IMR-90 (cell line): ENCODE results near the gene ACBD3. TPM values are rescaled to one million over a fixed set of nuclear protein-coding genes. Genes with fewer than 3 reads are reported as not detected.

ENCODE experiments used
- ATAC-seq: fragments of 200-7000 bp; cut with Tn5 transposase; 2 replicates; pipeline ENCODE4 v1.9.1; 2020; ENCODE audit warnings: low read depth, mild to moderate bottlenecking, moderate library complexity
- BruUV-seq: library from RNA; stranded (reverse); fragments of 400-500 nt; replicated peaks from 2 replicates; lab custom pipeline; 2021; lab: Mats Ljungman, UMichigan
- CTCF ChIA-PET: fragments of 300-600 bp; formaldehyde crosslinking; extraction: SDS; loops from one replicate; lab custom pipeline; 2021; ENCODE audit warnings: antibody characterized with exemption; lab: Yijun Ruan, JAX
- POLR2A ChIA-PET: fragments of 300-600 bp; sonication (Branson Sonifier 250); formaldehyde crosslinking; loops from one replicate; lab custom pipeline; 2022; ENCODE audit warnings: antibody characterized with exemption; ENCODE audit not compliant: unreplicated experiment; lab: Charles Lee
- DNase-seq: peaks from one replicate; pipeline ENCODE4 v3.0.0; 2013
- H2AFZ ChIP-seq: replicated peaks from 2 replicates; pipeline ENCODE3; 2013; ENCODE audit warnings: low read length, mild to moderate bottlenecking; ENCODE audit not compliant: poor library complexity
- H2AK5ac ChIP-seq: 2 replicates; pipeline ENCODE4 v1.6.1; 2013; ENCODE audit warnings: low read depth, low read length, inconsistent platforms
- H2AK9ac ChIP-seq: replicated peaks from 2 replicates; pipeline ENCODE3; 2013; ENCODE audit warnings: mild to moderate bottlenecking, low read depth, low read length, moderate library complexity; ENCODE audit not compliant: poor library complexity
- H2BK120ac ChIP-seq: 2 replicates; pipeline ENCODE4 v1.6.1; 2013; ENCODE audit warnings: low read depth, low read length, inconsistent platforms
- H2BK15ac ChIP-seq: 3 replicates; pipeline ENCODE4 v1.6.1; 2013; ENCODE audit warnings: low read depth, low read length, inconsistent platforms
- H2BK20ac ChIP-seq: 2 replicates; pipeline ENCODE4 v1.6.1; 2013; ENCODE audit warnings: low read depth, mild to moderate bottlenecking, inconsistent platforms, low read length, moderate library complexity
- H2BK5ac ChIP-seq: 2 replicates; pipeline ENCODE4 v1.6.1; 2013; ENCODE audit warnings: mild to moderate bottlenecking, low read depth, low read length, inconsistent platforms; ENCODE audit not compliant: poor library complexity, severe bottlenecking
- H3K14ac ChIP-seq: replicated peaks from 2 replicates; pipeline ENCODE4 v1.6.1; 2013; ENCODE audit warnings: low read depth, low read length, inconsistent platforms
- H3K18ac ChIP-seq: 2 replicates; pipeline ENCODE4 v1.6.1; 2013; ENCODE audit warnings: low read depth, low read length, control low read depth
- H3K23ac ChIP-seq: 2 replicates; pipeline ENCODE4 v1.6.1; 2013; ENCODE audit warnings: low read depth, low read length, inconsistent platforms
- H3K27ac ChIP-seq: 2 replicates; pipeline ENCODE4 v1.5.1; 2013; ENCODE audit warnings: mild to moderate bottlenecking, control low read depth, low read length; ENCODE audit not compliant: insufficient read depth
- H3K27me3 ChIP-seq: 2 replicates; pipeline ENCODE4 v1.6.1; 2013; ENCODE audit warnings: low read length; ENCODE audit not compliant: control insufficient read depth, insufficient read depth
- H3K36me3 ChIP-seq: 2 replicates; pipeline ENCODE4 v1.6.1; 2013; ENCODE audit warnings: low read length, mixed read lengths; ENCODE audit not compliant: control insufficient read depth, insufficient read depth
- H3K4ac ChIP-seq: 2 replicates; pipeline ENCODE4 v1.6.1; 2013; ENCODE audit warnings: low read depth, low read length, inconsistent platforms
- H3K4me1 ChIP-seq: 2 replicates; pipeline ENCODE4 v1.6.1; 2013; ENCODE audit warnings: low read length, mixed read lengths; ENCODE audit not compliant: control insufficient read depth, insufficient read depth
- H3K4me2 ChIP-seq: 2 replicates; pipeline ENCODE4 v1.6.1; 2013; ENCODE audit warnings: low read depth, mild to moderate bottlenecking, control low read depth, low read length, moderate library complexity
- H3K4me3 ChIP-seq: 2 replicates; pipeline ENCODE4 v1.5.1; 2013; ENCODE audit warnings: low read depth, mild to moderate bottlenecking, control low read depth, low read length, moderate library complexity; ENCODE audit not compliant: insufficient read depth
- H3K56ac ChIP-seq: 2 replicates; pipeline ENCODE4 v1.6.1; 2013; ENCODE audit warnings: low read length, inconsistent platforms; ENCODE audit not compliant: insufficient read depth; ENCODE audit errors: extremely low read depth
- H3K79me1 ChIP-seq, 2 experiments: 2 replicates each; pipeline ENCODE4 v1.6.1; 2013; ENCODE audit warnings: low read length in 2 of 2, inconsistent platforms in 1 of 2, low read depth in 1 of 2
- H3K9ac ChIP-seq: 2 replicates; pipeline ENCODE4 v1.6.1; 2013; ENCODE audit warnings: low read depth, low read length, control low read depth
- H3K9me1 ChIP-seq: 2 replicates; pipeline ENCODE4 v1.6.1; 2013; ENCODE audit warnings: low read length, inconsistent platforms; ENCODE audit not compliant: insufficient read depth
- H3K9me3 ChIP-seq: 2 replicates; pipeline ENCODE4 v1.6.1; 2013; ENCODE audit warnings: low read length; ENCODE audit not compliant: control insufficient read depth, insufficient read depth
- H4K20me1 ChIP-seq: 2 replicates; pipeline ENCODE4 v1.6.1; 2013; ENCODE audit warnings: low read length, inconsistent platforms; ENCODE audit not compliant: insufficient read depth
- H4K5ac ChIP-seq: 2 replicates; pipeline ENCODE4 v1.6.1; 2013; ENCODE audit warnings: mild to moderate bottlenecking, low read depth, low read length, control low read depth
- H4K8ac ChIP-seq, 2 experiments: 2 replicates each; pipeline ENCODE4 v1.6.1; 2013; ENCODE audit warnings: low read depth in 2 of 2, low read length in 2 of 2, control low read depth in 1 of 2, inconsistent platforms in 1 of 2
- H4K91ac ChIP-seq: 2 replicates; pipeline ENCODE4 v1.6.1; 2013; ENCODE audit warnings: low read depth, low read length, inconsistent platforms; ENCODE audit not compliant: insufficient read depth
- BHLHE40 ChIP-seq: fragments of 150-350 bp; IDR thresholded peaks from 2 replicates; pipeline ENCODE4 v1.6.1; 2016; ENCODE audit warnings: mild to moderate bottlenecking, low read depth, low read length
- CEBPB ChIP-seq: IDR thresholded peaks from 2 replicates; pipeline ENCODE4 v1.6.1; 2012; ENCODE audit warnings: low read depth, low read length, improper control_type of control experiment
- CHD1 ChIP-seq: IDR thresholded peaks from 2 replicates; pipeline ENCODE4 v1.6.1; 2012; ENCODE audit warnings: low read depth, low read length, improper control_type of control experiment
- FOS ChIP-seq: fragments of 150-350 bp; IDR thresholded peaks from 2 replicates; pipeline ENCODE4 v1.6.1; 2016; ENCODE audit warnings: low read depth, low read length
- MAFK ChIP-seq: IDR thresholded peaks from 2 replicates; pipeline ENCODE4 v1.6.1; 2012; ENCODE audit warnings: low read depth, low read length, improper control_type of control experiment
- MAZ ChIP-seq: IDR thresholded peaks from 2 replicates; pipeline ENCODE4 v1.6.1; 2012; ENCODE audit warnings: low read depth, mild to moderate bottlenecking, low read length, improper control_type of control experiment, moderate library complexity, borderline replicate concordance
- MXI1 ChIP-seq: IDR thresholded peaks from 2 replicates; pipeline ENCODE4 v1.6.1; 2012; ENCODE audit warnings: low read depth, mild to moderate bottlenecking, low read length, moderate library complexity, borderline replicate concordance
- NFE2L2 ChIP-seq: fragments of 150-350 bp; IDR thresholded peaks from 2 replicates; pipeline ENCODE4 v1.6.1; 2016; ENCODE audit warnings: low read depth, mild to moderate bottlenecking, low read length
- POLR2A ChIP-seq: IDR thresholded peaks from 2 replicates; pipeline ENCODE4 v1.6.1; 2012; ENCODE audit warnings: mild to moderate bottlenecking, low read depth, low read length
- RAD21 ChIP-seq: IDR thresholded peaks from 2 replicates; pipeline ENCODE4 v1.6.1; 2012; ENCODE audit warnings: low read length, improper control_type of control experiment
- RCOR1 ChIP-seq: IDR thresholded peaks from 2 replicates; pipeline ENCODE4 v1.6.1; 2012; ENCODE audit warnings: mild to moderate bottlenecking, low read length, improper control_type of control experiment; ENCODE audit not compliant: insufficient replicate concordance
- RFX5 ChIP-seq: IDR thresholded peaks from 2 replicates; pipeline ENCODE4 v1.8.0; 2012; ENCODE audit warnings: low read depth, mild to moderate bottlenecking, low read length, moderate library complexity
- SMC3 ChIP-seq: fragments of 150-350 bp; IDR thresholded peaks from 2 replicates; pipeline ENCODE4 v1.6.1; 2016; ENCODE audit warnings: low read depth, mild to moderate bottlenecking, antibody characterized with exemption, low read length, moderate library complexity
- WGBS, 2 experiments: methylation state at CpG; one replicate each; pipeline versions ENCODE4 v1.1.5 to v1.1.7; 2013; ENCODE audit warnings: missing lambda C conversion rate in 2 of 2; ENCODE audit not compliant: insufficient read length in 1 of 2; ENCODE audit errors: extremely low coverage in 2 of 2; 5-methylcytosine and 5-hydroxymethylcytosine counted together
- dilution Hi-C: fragments of 300-500 bp; cut with HindIII; formaldehyde crosslinking; loops from one replicate; pipeline ENCODE4 v1.14.3; 2018; ENCODE audit warnings: low sequenced_read_pairs; ENCODE audit not compliant: unreplicated experiment
- in situ Hi-C: fragments of 300-500 bp; cut with MboI; formaldehyde crosslinking; loops from 3 replicates; pipeline ENCODE4 v1.14.3; 2019; ENCODE audit warnings: low sequenced_read_pairs, inconsistent platforms, mixed read lengths
- intact Hi-C: fragments of 100-400 bp; cut with micrococcal nuclease; formaldehyde crosslinking; loops from 2 replicates; pipeline ENCODE4 v1.10.0; 2022
- polyA plus RNA-seq, 3 experiments: library from polyadenylated mRNA; depleted of rRNA; stranded (reverse); fragments of >200 nt; gene quantifications; 2 replicates each; pipeline ENCODE4 v1.2.3, GENCODE V29; 2012; ENCODE audit warnings: low replicate concordance in 1 of 3
- total RNA-seq: library from RNA; depleted of rRNA; stranded (reverse); fragments of >200 nt; gene quantifications from 2 replicates; pipeline ENCODE4 v1.2.3, GENCODE V29; 2012
- TF ChIP-seq, protein P1 (sequence below): fragments of 150-350 bp; IDR thresholded peaks from 2 replicates; pipeline ENCODE4 v1.6.1; 2017; ENCODE audit warnings: mild to moderate bottlenecking, antibody characterized with exemption, low read length, low read depth
- TF ChIP-seq, protein P2 (sequence below): conservative IDR thresholded peaks from 2 replicates; pipeline ENCODE4 v1.5.1; 2012; ENCODE audit warnings: mild to moderate bottlenecking, low read depth, low read length, improper control_type of control experiment
- TF ChIP-seq, protein P3 (sequence below): fragments of 150-350 bp; IDR thresholded peaks from 2 replicates; pipeline ENCODE4 v1.6.1; 2016; ENCODE audit warnings: low read depth, mild to moderate bottlenecking, low read length, moderate library complexity, borderline replicate concordance

Gene ACBD3
- total and polyA plus RNA-seq, 2 of the 4 experiments (the other 2 are of a cell fraction) = 30.3 to 59.7 TPM

DNA sequence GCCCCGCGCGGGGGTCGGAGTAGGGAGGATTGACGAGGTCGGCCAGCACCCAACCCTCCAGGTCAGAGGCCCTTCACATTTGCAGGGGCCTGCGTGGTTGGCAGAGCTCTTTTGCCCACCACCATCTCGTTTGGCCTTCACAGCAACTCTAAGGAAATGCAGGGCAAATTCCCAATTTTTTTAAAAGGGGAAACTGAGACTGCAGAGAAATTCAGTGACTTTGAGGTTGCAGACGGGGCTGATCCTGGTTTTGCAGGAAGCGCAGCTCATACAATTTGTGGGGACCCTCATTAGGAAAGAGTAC lies 430 bp upstream of the ACBD3 start:
- ChIA-PET CTCF (no interaction called here), POLR2A (no interaction called here)
- Histone ChIP-seq H2BK20ac (no peak overlapping the region), H4K91ac (peak overlapping the region; percentile 89), H3K9ac (peak overlapping the region; percentile 89), H4K20me1 (peaks cover 36% of the 10 kb centered on the region), H4K8ac (peak overlapping the region; percentile 98), H2AK9ac (peak overlapping the region; percentile 100), H3K4me1 (peaks cover 4% of the 10 kb centered on the region; the same call in 1 of the 2 replicates), H4K5ac (peak overlapping the region; percentile 98), H3K9me1 (peaks cover 4% of the 10 kb centered on the region; the same call in 1 of the 2 replicates), H3K23ac (peak overlapping the region; percentile 53), H3K14ac (peak overlapping the region; percentile 90), H2AFZ (peak overlapping the region; percentile 96), H3K4me2 (peak overlapping the region; percentile 94), H3K9me3 (no peaks in the 10 kb centered on the region), H3K18ac (peak overlapping the region; percentile 82), H2BK5ac (peak overlapping the region; percentile 78), H2BK120ac (peak overlapping the region; percentile 78; the same call in 1 of the 2 replicates), H3K4ac (peak overlapping the region; percentile 95), H3K36me3 (peaks cover 7% of the 10 kb centered on the region; the same call in 1 of the 2 replicates), H2AK5ac (peak overlapping the region; percentile 10; the same call in 1 of the 2 replicates), H3K56ac (peak overlapping the region; percentile 63), H3K79me1 (peaks cover 3 to 20% of the 10 kb centered on the region in 2 experiments; a peak in 2 of 4 replicates), H3K4me3 (peak overlapping the region; percentile 99), H2BK15ac (peak overlapping the region; percentile 73; the same call in 1 of the 3 replicates), H3K27ac (peak overlapping the region; percentile 97), H3K27me3 (no peaks in the 10 kb centered on the region)
- in situ Hi-C loops = no loop called here
- intact Hi-C loops = no loop called here
- dilution Hi-C loops = no loop called here
- TF ChIP-seq POLR2A (no peak), MAFK (no peak), BHLHE40 (no peak), RCOR1 (no peak), CEBPB (no peak), NFE2L2 (no peak), RFX5 (no peak), FOS (no peak), MXI1 (no peak), SMC3 (no peak), RAD21 (no peak), MAZ (no peak), CHD1 (no peak)
- TF ChIP-seq, protein P1, sequence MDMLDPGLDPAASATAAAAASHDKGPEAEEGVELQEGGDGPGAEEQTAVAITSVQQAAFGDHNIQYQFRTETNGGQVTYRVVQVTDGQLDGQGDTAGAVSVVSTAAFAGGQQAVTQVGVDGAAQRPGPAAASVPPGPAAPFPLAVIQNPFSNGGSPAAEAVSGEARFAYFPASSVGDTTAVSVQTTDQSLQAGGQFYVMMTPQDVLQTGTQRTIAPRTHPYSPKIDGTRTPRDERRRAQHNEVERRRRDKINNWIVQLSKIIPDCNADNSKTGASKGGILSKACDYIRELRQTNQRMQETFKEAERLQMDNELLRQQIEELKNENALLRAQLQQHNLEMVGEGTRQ = no peak
- TF ChIP-seq, protein P2, sequence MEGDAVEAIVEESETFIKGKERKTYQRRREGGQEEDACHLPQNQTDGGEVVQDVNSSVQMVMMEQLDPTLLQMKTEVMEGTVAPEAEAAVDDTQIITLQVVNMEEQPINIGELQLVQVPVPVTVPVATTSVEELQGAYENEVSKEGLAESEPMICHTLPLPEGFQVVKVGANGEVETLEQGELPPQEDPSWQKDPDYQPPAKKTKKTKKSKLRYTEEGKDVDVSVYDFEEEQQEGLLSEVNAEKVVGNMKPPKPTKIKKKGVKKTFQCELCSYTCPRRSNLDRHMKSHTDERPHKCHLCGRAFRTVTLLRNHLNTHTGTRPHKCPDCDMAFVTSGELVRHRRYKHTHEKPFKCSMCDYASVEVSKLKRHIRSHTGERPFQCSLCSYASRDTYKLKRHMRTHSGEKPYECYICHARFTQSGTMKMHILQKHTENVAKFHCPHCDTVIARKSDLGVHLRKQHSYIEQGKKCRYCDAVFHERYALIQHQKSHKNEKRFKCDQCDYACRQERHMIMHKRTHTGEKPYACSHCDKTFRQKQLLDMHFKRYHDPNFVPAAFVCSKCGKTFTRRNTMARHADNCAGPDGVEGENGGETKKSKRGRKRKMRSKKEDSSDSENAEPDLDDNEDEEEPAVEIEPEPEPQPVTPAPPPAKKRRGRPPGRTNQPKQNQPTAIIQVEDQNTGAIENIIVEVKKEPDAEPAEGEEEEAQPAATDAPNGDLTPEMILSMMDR = no peak
- TF ChIP-seq, protein P3, sequence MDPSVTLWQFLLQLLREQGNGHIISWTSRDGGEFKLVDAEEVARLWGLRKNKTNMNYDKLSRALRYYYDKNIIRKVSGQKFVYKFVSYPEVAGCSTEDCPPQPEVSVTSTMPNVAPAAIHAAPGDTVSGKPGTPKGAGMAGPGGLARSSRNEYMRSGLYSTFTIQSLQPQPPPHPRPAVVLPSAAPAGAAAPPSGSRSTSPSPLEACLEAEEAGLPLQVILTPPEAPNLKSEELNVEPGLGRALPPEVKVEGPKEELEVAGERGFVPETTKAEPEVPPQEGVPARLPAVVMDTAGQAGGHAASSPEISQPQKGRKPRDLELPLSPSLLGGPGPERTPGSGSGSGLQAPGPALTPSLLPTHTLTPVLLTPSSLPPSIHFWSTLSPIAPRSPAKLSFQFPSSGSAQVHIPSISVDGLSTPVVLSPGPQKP = no peak
- ATAC-seq = no peak
- no TSS peak for BruUV-seq
- DNase-seq = no peak
- 0% methylated on average over 1 of the region's 10 CpGs; no CpG with 5 or more reads in 1 of the 2 experiments for WGBS, 2 experiments
